ENCODE results near the gene VWA8. TPM values are rescaled to one million over a fixed set of nuclear protein-coding genes. Genes with fewer than 3 reads are reported as not detected.

VWA8 gene
- 11.0 and 12.3 TPM in 2 replicates for total RNA-seq

DNA sequence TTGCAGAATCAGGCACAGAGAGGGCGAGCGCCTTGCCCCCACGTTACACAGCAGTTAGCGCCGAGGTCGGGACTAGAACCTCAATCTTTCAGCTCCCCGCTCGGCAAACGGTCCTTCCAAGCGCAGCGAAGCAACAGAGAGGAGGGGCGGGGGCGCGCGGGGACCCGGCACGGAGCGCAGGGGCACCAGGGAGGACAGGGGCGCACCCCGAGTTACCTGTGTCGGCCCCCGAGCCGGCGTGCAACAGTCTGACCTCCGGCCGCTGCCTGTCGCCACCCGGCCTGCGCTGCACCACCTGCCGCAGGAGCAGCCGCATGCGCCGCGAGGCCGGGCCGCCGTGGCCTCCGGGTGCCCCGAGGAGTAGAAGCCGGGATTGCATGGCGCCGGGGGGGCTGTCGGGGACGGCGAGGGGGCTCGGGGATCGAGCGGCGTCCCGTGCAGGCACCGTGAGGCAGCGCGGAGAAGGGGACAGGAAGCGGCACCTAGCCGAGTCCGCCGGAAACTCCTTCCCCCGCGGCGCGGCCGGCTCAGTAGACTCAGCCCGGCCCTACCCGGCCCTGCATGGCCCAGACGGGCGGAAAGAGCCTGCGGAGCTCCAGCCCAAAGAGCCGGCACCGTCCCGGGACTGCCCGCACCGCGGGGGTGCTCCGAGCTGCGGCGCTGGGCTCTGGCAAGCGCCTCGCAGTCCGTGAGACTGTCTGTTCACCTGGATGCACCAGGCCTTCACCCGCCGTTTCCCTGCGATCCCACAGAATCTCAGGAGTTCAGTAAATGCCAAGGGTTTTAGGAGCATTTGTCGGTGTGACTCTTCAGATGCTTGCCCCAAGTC is at the start of gene VWA8:
Gene VWA8, minus strand, starts transcription at position 473 of the 829 bp plus-strand sequence. Its CDS starts 94 bp downstream, at position 379.
- DNase-seq (ENCODE audit: low read depth, low spot score): no peak

DNA sequence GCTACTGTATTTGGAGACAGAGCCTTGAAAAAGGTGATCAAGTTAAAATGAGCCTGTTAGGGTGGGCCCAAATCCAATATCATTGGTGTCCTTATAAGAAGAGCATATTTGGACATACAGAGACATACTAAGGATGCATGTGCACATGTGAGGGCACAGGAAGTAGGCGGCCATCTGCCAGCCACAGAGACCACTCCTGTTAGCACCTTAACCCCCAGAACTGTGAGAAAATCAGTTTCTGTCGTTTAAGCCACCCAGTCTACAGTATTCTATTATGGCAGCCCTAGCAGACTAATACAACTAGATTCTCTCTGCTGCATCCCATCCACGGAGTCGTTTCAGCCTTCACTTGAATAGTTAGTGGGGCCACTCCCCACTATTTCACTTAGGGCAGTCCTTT is 48.1 kb upstream of the VWA8 start:
- no peak for DNase-seq (ENCODE audit: low read depth, low spot score)

DNA sequence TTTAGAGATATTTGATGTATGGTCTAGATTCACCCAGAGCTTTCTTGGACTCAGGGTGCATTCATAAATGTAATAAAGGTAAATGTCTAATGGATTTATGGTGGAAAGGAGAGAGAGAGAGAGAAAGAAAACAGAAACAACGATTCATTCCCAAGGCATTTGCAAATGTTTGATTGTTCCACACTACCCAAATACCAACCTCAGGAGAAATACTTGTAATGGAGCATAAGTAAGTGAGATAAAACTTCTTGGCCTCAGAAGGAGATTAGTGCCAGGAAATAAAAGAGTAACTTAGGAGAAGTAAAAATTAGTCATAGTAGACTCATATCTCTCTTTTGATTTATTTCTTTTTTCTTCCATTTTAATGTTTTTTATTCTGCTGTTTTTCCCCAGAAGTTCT is 46.9 kb upstream of the VWA8 start:
- DNase-seq (ENCODE audit: low read depth, low spot score): no peak

DNA sequence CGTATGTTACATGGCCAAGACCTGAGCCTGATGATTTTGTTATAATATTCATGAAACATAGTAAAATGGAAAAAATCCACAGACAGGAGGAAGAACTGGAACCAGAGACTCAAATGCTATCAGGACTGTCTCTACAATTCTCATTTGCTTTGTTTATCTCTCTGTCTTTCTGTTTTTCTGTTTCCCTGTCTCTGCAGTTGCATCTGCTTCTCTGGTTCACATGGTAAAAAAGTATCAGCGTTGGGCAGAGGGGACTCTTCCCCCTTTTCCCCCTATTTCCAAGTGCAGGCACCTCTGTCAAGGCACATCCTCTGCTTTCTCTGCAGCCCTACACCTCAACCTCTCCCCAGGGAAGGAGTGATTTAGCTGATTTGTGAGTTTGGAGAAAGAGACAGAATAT is 41.2 kb upstream of the VWA8 start:
- DNase-seq (ENCODE audit: low read depth, low spot score): no peak

DNA sequence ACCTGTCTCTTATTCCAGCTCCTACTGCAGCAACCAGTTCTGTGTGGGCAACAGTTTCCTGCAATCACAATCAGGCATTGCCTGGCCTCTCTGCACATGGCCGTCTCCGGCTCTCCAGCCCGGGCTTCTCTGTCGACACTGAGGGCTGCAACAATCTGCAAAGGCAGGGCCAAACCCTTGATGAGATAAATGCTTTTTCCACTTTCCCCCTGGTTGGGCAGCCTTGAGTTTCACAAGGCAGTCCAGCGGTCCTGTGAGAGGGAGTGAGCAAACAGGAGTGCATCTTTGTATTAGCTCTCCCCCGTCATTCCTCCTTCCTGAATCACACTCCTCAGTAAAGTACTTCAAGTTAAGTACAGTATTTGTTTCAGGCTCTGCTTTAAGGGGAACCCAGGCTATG is 40.7 kb upstream of the VWA8 start:
- no peak for DNase-seq (ENCODE audit: low read depth, low spot score)

DNA sequence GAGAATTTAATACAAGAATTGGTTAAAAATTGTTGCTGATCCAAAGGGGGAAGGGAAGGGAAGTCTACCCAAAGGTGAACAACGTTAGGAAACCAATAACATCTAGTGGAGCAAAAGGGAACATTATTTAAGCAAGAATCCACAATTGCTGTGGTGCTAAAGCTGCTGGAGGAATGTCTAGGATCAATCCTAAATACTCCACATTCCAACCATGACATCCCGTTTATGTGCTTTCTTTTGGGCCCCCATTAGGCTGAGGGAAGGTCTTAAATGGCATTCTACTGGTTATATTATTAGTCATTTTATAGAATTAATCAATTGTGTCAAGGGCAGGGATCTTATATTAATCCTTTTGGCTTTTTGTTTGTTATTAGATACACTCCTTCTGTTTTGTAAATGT is 39.9 kb upstream of the VWA8 start:
- no peak for DNase-seq (ENCODE audit: low read depth, low spot score)

DNA sequence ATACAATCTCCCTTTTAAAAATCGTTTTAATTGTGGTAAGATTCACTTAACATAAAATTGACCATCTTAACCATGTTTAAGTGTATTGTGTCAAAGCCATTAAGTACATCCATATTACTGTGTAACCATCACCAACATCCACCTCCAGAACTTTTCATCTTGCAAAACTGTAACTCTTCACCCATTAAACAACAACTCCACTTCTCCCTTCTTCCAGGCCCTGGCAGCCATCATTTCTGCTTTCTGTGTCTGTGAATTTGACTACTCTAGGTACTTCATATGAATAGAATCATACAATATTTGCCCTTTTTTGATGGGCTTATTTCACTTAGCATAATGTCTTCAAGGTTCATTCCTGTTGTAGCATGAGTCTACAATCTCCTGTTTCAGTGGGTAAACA is 36.5 kb upstream of the VWA8 start:
- DNase-seq (ENCODE audit: low read depth, low spot score): no peak

DNA sequence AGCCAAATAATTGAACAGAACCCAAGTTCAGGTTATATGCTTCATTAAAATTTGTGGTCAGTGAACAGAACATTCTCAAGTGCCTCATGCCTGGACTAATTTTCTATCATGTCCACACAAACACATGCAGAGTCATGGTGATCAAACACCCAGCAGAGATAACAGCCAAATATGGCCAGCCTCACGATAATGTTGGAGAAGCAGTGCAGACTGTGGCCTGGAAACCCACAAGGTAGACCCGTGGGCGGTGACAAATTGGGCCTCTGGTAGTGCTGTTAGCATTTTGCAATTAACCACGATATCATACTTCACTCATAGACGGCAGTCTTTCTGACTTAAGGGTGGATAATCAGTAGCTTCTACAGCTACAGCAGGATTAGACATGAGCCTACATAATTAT is 35.0 kb upstream of the VWA8 start:
- no peak for DNase-seq (ENCODE audit: low read depth, low spot score)

DNA sequence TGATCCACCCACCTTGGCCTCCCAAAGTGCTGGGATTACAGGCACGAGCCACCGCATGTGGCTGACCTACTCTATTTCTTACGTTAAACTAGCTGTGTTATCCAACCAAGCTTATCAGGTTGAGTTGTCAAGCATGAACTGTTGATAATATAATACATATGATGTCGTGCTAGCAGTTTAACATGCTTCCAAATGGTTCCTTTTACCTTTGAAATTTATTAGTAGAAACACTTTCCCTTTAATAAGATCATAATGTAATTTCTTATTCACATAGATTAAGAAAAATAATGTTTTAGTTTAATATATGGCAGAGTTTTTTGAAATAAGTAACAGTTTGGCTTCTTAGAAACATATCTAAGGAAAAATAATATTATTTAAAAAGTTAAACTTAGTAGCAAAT is 34.4 kb upstream of the VWA8 start:
- DNase-seq (ENCODE audit: low read depth, low spot score): no peak

DNA sequence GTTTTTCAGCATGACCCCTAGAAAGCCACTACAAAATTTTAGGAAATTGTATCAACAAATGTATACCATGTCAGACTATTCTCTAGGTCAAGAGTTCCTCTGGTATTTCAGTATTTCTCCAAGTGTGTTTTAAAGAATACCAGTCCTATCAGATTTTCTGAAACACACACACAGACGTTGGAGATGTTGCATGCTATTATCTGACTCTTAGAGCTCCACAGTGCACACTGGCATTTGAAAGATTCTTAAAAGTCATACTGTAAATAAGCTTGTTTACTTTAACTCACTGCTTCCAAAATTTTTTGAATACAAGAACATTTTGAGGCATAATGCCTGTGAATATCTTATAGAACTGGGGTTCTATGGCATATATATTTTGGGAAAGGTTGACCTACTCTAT is 33.8 kb upstream of the VWA8 start:
- no peak for DNase-seq (ENCODE audit: low read depth, low spot score)

DNA sequence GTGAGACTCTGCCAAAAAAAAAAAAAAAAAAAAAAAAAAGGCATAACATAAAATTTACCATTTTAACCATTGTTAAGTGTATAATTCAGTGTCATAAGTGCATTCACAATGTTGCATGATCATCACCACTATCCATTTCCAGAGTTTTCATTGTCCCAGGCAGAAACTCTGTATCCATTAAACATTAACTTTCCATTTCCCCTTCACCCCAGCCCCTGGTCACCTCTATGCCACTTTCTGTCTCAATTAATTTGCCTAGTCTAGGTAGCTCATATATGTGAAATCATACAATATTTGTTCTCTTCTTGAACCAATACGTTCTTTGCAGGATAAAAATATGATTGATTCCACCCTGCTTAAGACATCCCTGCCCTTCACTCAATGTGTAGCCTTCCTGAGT is 31.0 kb upstream of the VWA8 start:
- DNase-seq (ENCODE audit: low read depth, low spot score): no peak

DNA sequence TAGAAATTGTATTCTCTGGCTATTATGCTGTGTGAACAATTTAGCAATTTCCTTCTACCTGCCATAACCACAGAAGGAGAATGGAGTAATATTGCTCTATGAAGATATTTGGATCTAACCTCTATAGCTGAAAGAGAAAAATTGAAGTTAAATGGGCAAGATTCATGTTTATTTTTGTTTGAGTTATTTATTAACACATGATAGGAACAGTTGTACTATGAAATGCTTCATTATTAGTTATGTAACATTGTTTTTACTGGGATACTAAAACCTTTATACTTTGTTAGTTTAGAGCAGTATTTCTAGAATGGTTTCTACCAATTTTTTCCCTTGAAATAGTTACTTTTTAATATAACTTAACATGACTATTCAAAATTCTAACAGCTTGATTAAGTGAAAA is 27.3 kb upstream of the VWA8 start:
- DNase-seq (ENCODE audit: low read depth, low spot score): no peak

DNA sequence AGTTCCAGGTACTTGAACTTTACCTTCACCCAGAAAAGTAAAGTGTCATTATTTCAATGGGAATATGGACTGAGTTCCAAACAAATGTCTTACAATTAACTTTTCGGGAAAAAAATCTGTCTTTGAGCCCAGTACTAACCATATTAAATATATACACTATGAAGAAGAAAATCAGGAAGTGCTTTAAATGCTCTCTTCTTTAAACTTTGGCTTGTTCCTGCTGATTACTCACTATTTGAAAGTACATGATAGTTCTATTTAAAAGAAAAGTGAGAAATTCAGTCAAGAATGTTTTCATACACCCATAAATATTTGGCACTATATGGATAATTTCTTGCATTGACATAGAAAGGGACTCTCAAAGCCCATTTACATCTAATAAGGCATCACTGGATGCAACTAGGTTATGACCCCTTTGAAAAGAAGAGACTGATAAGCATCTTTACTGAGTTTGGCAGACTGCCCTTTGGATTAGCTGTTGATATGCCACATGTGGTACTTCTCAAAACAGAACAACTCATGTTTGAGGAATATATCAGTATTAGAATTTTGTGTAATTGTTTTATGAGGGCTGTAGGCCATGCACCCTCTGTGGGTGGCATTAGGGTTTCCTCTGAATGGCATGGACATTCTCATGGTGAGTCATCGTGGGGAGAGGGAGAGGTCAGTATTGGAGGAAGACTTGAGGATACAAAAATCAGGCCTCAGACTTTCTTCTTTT is 25.0 kb upstream of the VWA8 start:
- DNase-seq (ENCODE audit: low read depth, low spot score): no peak

DNA sequence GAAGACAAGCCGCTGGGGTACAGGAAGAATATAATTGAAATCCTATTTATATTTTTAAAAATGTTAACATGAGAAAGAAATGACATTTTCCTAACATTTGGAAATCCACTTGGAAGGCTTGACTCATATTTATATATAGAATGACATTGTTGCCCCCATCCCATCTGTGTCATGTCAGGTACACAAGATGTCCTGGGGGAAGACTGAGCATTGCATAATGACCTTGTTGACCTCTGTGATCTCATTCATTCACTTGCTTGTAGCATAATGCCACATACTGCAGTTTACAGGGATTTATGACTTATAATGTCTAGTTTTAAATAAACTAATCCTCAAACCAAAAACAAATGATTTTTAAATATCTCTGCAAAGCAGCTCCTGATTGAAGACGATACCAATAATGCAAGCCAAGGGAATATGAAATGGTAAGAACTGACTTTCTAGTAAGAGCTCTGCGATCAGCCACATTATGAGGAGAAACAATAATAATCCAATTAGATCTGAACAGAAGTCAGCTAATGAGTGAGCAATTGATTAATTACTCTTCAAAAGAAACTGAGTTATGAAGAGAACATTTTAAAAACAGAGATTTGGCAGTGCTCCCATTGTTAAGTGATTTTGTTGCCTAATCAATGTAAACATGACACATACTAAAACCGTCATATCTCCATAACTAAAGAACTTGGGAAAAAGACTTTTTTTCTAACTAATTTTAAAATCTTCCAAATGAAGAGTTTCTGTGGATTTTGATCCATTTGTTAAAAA is 21.2 kb upstream of the VWA8 start:
- no peak for DNase-seq (ENCODE audit: low read depth, low spot score)

DNA sequence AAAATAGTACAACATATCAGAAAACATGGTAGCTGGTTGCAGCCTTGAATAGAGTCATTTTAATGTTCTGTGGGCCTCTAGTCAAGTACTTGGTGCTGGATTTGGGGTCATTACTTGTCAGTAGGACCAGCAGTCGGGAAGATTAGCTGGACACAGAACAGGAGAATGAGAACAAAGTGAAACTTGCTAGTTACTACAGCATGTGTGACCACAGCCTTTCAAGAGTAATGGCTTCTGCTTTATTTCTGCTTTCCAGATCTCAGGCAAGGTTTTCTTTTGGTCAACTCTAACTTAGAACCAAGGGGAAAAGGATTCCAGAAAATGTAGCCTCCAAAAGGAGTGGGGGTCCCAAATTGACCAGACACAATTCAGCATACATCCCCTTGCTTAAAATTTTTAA is 17.1 kb upstream of the VWA8 start:
- no peak for DNase-seq (ENCODE audit: low read depth, low spot score)

DNA sequence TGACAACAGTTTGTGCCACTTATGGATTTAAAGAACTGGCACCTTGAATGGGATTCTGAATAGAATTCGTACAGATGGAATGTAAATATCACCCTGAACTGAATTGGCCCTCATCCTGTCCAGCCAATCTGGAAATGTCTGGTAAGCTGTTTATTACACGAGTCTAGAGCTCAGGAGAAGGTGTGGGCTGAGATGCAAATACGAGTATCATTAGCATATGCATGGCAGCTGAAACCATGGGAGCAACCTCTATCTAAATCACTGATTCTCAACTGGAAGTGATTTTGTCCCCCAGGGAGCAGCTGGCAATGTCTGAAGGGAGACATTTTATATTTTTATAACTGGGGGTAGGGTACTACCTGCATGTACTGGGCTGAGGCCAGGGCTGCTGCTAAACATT is 15.6 kb upstream of the VWA8 start:
- DNase-seq (ENCODE audit: low read depth, low spot score): no peak

DNA sequence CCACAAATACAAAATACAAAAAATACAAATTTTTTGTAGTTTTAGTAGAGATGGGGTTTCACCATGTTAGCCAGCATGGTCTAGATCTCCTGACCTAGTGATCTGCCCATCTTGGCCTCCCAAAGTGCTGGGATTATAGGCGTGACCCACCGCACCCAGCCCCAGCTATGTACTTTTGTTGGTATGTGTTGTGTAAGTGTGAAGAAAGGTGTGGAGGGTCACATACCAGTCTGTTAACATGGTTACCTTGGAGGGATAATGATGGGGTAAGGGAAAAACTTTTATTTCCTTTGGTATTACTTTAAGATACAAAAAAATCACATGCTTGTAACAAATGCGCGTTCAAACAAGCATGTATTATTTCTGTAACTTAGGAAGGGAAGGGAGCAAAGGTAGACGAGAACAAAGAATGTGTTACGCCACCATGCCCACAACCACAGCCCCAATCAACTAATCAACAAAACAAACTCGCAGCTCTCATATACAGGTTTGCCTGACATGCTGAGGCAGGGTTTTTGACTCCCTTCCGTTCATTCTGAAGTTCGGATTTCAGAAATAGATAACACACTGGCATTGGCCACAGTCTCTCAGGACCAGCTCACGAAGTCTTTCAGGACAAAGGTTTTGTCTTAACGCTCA is 13.5 kb upstream of the VWA8 start:
- DNase-seq (ENCODE audit: low read depth, low spot score): no peak

DNA sequence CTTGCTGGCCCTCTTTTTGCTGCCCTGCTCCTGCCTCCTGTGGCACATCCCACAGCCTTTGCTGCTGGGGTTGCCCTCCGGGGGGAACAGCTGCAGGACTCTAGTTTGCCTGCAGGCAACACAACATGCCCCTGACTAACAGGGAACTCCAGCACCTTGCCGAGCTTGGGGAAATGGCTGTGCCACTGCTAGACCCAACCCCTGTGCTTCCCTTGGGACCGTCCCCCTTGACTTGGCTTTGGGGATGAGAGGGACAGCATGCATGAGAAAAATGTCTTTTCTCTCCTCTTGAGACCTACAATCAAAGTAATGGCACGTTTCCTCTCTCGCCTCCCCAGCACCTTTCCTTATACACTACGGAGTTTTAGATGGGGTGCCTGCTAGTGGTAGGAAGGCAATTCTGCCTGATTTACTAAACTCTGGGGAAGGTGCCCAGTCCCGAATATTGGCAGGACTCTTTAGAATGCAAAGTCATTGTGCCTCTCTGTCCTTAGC is 12.4 kb upstream of the VWA8 start:
- no peak for DNase-seq (ENCODE audit: low read depth, low spot score)

DNA sequence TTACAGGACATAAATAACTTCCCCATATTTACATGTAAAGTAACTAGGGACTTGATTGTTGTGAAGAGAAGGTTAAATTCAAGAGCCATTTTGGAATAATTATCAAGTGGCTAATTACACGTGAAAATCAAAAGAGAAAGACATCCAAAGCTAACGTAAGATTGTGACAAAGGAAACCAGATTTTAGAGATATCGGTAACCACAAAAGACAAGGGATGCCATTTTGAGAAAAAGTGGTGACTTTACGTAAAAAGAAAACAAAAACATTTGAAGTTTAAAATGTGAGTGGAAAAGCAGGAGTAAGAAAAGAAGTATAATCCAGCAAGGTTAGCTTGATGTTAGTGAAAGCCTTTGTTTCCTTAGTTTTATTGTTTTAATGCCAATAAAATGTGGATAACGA is 10.9 kb upstream of the VWA8 start:
- no peak for DNase-seq (ENCODE audit: low read depth, low spot score)

DNA sequence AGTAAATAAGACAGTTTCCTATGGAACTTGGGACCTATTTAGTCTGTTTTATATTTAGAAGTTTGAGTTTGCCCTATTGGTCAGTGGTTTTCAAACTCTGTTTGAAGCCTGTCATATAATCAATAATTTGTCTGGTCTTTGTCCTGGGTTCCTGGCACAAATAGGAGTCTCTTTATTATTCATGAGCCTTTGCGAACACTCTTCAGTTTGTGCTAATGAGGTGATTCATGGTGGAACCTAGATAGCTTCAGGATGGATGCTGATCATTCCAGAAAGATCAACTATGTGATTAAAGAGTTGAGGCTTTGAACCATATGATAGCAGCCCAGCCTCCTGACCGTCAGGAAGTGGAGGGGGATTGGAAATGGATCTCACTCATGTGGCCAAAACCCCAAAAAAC is 10.0 kb upstream of the VWA8 start:
- no peak for DNase-seq (ENCODE audit: low read depth, low spot score)

DNA sequence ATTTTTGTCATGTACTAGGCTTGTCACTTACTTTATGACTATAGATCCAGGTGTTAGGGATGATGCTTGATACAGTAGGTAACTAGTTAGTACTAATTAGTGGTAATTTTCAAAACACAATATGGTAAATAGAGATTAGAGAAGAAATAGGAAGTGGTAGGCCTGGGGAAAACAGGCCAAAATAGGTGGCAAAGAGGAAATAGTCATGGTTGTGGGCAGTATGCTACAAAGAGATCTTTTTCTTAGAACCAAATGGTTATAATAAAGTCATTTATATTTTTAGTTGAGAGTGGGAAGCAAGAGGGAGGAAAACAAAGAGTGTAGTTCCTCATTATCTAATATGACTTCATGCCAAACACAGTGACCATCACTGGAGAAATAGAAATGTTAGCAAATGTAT is 9.1 kb upstream of the VWA8 start:
- no peak for DNase-seq (ENCODE audit: low read depth, low spot score)

DNA sequence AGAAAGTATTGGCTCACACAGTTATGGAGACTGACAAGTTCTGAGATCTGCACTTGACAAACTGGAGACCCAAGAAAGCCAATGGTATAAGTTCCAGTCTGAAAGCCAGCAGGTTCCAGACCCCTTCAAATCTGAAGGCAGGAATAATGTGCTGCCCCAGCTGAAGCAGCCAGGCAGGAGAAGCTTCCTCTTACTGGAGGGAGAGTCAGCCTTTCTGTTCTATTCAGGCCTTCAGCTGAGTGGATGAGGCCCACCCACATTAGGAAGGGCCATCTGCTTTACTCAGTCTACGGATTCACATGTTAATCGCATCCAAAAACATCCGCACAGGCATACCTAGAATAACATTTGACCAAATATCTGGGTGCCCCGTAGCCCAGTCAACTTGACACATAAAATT is 8.2 kb upstream of the VWA8 start:
- DNase-seq (ENCODE audit: low read depth, low spot score): no peak

Data from pulmonary artery endothelial cell (primary cell).